Stimulated activated CD8-positive, alpha-beta memory T cell treated with anti-CD3 and anti-CD28 coated beads, Interleukin-12 subunit alpha, Interleukin-12 subunit beta, amount 100 ng/mL, for 24 hours (primary cell): Measurements from ENCODE around the gene PCGF6.
"Not testable (repeated sequence)": the region's sequence is repeated elsewhere in the genome, so short reads cannot be mapped to it uniquely, and the experiment has no call there.

Experiments
- DNase-seq: peaks from one replicate; pipeline ENCODE4 v3.0.0-alpha.2; 2020; ENCODE audit errors: extremely low read depth

PCGF6 gene

GRCh38 chr10:103350517-103351260, at the start of gene PCGF6:
PCGF6 (minus strand) TSS chr10:103351140; CDS start chr10:103351066, 74 bp downstream.
- peak; percentile 31 for DNase-seq

- DNase-seq = no peak
Observed at GRCh38 chr10:103397191-103397825, 46.4 kb upstream of the PCGF6 start.

DNA sequence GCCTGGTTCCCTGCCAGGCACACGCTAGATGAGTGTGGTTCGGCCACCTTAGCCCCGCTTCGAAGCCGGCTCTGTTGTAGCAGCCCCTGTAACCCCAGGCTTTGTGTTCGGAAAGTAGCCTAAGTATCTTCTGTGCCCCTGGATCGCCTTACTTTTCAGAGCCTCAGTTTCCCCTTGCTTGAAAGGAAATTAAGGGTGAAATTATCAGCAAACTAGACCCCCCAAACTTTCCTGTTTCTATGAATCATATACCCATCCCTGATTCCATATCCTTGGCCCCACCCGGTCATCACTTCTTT, 45.8 kb upstream of the PCGF6 start:
- no peak for DNase-seq

DNA sequence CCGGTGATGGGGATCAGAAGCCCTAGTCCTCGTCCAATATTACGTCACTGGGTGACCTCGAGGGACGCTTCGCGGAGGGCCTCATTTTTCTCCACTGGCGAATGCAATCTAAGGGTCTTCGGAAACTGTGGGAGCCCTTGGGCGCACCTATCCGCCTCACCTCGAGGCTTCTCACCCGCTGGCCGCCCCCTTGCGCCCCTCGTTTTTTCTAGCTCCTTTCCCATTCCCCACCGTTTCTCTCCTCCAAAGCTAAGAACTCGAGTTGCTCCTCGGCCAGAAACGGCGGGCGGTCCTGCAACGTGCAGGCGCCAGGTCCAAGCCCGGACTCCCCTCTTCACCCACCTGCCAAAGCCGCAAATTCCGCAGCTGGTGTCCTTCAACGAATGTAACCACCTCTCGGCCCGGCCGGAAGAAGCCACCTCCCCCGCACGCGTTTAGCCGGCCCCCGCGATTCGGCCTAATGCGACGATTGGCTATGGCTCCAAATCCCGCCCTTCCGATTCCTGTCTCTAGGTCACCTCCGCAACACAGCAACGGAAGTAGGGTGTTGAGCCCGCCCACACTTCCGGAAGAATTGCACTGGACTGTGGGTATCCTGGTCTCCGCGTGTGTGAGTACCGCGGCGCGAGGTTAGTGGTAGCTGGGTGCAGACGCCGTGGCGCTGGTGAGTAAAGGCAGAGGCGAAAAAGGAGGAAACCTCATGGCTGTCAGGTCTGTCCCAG, 45.3 kb upstream of the PCGF6 start, which contains the start of the genes ATP5MK and PDCD11:
ATP5MK (minus strand) TSS at position 409 of the 722 bp plus-strand sequence. CDS start 4,018 bp downstream, outside the sequence.
PDCD11 (plus strand) TSS at position 560 of the 722 bp plus-strand sequence. CDS start 1,801 bp downstream, outside the sequence.
- peak; percentile 96 for DNase-seq

DNA sequence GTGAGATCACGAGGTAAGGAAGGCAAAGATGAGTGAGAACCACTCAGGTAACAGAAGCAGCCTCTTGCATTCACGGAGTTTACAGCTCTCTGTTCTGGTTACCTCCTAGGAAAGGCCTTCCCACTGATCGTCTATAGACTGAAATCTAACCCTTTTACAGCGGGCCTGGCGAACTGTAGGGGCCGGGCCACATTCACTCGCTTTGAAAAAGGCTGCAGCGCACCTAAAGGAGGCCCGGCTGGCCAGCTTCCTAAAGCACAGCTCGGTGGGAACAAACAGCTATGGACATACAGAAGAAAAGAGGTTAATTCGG, 44.8 kb upstream of the PCGF6 start:
- no peak for DNase-seq

- no peak for DNase-seq
Observed at GRCh38 chr10:103394180-103394579, 43.2 kb upstream of the PCGF6 start.

- DNase-seq = no peak
Observed at GRCh38 chr10:103382769-103383168, 31.8 kb upstream of the PCGF6 start.

- DNase-seq = no peak
Observed at GRCh38 chr10:103374263-103374662, 23.3 kb upstream of the PCGF6 start.

DNA sequence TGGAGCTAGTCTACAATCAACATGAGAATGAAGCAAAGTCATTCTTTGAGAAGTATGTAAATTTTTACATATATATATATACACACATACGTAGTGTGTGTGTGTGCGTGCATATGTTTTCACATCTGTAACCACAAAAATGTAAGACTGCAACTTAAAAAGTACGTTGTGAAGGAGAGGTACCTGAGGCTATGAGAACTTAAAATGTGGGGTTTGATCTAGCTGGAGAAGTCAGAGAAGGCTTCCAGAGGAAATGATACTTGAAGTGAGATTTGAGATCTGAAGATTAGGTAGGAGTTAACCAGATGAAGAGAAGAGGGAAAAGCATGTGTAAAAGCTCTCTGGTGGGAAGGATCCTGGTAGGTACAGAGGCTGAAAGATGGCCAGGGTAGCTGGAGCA, 22.6 kb upstream of the PCGF6 start:
- no peak for DNase-seq

- peak; percentile 72 for DNase-seq
Observed at GRCh38 chr10:103367782-103368518, 17.0 kb upstream of the PCGF6 start, which contains the start of gene TAF5. TAF5 (plus strand) TSS chr10:103367976; CDS start chr10:103367990, 14 bp downstream.

DNA sequence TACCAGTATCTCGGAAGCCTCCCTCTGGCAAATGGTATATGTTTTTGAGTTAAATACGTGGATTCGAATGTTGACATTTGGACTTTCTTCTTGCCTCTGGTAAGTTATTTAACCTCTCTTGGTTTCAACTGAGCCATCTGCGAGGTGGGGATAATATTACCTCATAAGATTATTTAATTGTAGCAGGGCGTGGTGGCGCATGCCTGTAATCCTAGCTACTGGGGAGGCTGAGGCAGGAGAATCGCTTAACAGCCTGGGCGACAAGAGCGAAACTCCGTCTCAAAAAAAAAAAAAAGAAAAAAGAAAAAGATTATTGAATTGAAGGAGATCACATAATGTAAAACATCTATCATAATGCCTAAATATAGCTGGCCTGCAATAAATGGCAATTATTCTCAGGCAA, 16.4 kb upstream of the PCGF6 start:
- DNase-seq = no peak

DNA sequence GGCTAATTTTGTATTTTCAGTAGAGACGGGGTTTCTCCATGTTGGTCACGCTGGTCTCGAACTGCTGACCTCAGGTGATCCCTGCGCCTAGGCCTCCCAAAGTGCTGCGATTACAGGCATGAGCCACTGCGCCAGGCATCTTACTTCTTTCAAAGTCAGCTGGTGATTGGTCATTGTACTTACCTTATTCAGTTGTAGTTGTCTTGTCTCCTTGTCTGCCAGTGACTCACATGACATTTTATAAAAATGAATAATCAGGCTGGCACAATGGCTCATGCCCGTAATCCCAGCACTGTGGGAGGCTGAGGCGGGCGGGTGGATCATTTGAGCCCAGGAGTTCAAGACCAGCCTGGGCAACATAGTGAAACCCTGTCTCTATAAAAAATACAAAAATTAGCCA, 9.9 kb upstream of the PCGF6 start:
- not testable (repeated sequence) for DNase-seq

GRCh38 chr10:103359493-103359892, 8.6 kb upstream of the PCGF6 start:
- not testable (repeated sequence) for DNase-seq

DNA sequence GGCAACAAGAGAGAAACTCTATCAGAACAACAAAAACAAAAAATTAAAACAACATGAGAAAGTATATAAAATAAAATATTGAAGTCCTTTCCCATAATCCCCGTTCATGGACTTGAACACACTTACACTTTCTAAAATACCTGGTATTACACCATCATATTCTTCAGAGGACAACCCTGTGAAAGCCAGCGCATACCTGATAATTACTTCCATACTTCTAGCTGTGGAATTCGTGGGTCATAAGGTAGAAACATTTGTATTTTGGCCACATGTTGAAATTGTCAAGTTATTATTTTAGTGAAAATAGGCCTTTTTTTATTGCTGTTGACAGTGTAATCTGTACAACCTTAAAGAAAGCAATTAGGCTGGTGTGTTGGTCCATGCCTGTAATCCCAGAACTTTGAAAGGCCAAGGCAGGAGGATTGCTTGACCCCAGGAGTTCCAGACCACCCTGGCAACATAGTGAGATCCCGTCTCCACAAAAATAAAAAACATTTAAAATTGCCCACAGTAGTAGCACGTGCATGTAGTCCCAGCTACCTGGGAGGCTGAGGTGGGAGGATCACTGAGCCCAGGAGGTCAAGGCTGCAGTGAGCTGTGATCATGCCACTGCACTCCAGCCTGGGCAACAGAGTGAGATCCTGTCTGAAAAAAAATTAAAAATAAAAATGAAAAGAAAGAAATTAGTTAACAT, 5.1 kb upstream of the PCGF6 start:
- DNase-seq = no peak

DNA sequence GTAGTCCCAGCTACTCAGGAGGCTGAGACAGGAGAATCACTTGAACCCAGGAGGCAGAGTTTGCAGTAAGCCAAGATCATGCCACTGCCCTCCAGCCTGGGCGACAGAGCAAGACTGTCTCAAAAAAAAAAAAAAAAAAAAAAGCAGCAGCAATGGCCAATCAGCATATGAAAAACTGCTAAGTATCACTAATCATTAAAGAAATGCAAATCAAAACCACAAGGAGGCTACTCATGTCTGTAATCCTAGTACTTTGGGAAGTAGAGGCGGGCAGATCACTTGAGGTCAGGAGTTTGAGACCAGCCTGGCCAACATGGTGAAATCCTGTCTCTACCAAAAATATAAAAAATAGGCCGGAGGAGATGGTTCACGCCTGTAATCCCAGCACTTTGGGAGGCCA, 3.6 kb upstream of the PCGF6 start:
- not testable (repeated sequence) for DNase-seq

DNA sequence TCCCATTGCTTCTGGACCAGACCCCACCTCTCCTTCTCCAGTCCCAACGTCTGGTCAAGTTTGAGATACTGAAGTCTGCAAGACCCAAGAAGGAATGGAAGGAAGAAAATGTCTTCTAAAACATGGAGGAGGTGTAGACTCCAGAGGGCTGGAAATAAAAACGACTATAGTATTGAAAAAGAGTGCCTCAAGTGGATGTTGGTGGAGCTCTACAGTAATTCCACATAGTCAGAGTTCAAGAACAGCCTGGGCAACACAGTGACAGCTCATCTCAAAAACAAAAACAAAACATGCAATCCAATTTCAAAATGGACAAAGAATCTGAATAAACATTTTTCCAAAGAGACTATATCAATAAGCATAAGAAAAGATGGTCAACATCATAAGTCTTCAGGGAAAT, 2.3 kb upstream of the PCGF6 start:
- no peak for DNase-seq

- no peak for DNase-seq
Observed at GRCh38 chr10:103350175-103350516, 794 bp downstream of the PCGF6 start.

DNA sequence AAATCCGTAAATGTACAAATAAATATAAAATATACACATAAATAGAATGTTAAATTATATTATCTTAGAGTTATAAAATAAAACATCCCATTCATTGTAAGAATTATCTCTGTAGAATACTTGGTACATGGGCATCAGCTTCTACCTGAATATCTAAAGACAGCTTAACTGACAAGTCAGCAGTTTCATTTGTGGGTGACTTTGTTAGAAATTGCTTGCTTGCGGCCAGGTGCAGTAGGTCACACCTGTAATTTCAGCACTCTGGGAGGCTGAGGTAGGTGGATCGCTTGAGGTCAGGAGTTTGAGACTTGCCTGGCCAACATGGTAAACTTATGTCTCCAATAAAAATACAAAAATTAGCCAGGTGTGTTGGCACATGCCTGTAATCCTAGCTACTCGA, 14.6 kb downstream of the PCGF6 start:
- DNase-seq = no peak

DNA sequence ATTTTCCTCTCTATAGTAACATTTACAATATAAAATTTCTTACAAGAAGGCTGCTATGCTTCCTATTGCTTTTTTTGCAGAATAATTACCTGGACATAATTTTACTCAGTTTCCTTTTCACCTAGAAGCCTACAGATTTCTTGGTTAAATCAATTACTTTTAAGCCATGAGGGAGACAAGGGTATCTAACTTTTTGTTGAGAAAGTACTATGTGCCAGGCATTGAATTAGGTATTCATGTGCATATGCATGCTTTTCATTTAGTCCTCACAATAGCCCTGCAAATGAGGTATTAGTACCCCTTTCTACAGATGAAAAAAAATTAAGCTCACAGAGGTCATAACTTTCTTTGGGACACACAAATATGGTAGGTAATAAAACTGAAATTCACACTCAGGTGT, 16.4 kb downstream of the PCGF6 start:
- no peak for DNase-seq

GRCh38 chr10:103333934-103334520, 16.9 kb downstream of the PCGF6 start:
- DNase-seq = no peak

- DNase-seq = no peak
Observed at GRCh38 chr10:103327906-103328305, 23.0 kb downstream of the PCGF6 start.
